Pulmonary artery endothelial cell (primary cell): ENCODE results near the gene REPS2. TPM values are rescaled to one million over a fixed set of nuclear protein-coding genes. Genes with fewer than 3 reads are reported as not detected.

Experiments used
- DNase-seq: peaks from one replicate; pipeline ENCODE4 v3.0.0-alpha.2; 2011; ENCODE audit warnings: low read depth, low spot score
- total RNA-seq: library from RNA; depleted of rRNA; stranded (reverse); fragments of >200 nt; gene quantifications from 2 replicates; pipeline ENCODE4 v1.2.3, GENCODE V29; 2014

Gene REPS2
- total RNA-seq, 1 donor from 2014 or later = 3.4 TPM

DNA sequence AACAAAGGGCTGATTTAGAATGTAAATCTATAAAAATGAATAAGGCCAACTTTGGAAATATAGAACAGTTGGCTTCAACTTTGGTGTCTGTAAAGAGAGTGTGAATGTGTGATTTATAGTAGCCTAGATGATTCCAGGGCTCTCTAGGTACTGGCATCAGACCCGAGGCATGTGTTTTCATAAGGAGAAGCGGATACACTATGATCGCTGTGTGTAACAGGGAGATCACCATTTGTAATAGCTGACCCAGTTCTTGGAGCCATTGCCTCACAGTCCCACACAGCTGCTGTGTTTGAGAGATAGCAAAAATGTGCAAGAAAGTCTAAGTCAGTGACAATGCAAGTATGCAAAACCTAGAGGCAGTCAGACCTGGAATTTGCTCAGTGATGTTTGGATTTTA, 135.1 kb downstream of the REPS2 start:
- DNase-seq = no peak

DNA sequence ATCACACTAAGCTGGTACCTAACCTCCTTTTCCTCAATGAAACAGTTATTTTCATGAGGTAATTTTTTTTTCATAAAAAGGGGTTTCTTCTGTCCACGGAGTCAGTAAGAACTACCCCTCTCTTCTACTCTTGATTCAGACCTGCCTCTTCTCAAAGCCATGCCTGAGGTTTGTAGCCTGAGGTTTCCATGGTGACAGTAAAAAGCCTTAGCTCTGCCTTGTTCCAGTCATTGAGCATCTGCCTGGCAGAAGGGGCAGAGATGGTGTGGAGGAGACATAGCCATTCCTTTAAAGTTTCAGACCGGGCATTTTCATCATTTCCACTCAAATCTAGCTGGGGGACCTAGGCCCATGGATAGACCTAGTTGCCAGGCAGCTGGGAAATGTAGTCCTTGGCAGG, 135.5 kb downstream of the REPS2 start:
- DNase-seq = no peak

DNA sequence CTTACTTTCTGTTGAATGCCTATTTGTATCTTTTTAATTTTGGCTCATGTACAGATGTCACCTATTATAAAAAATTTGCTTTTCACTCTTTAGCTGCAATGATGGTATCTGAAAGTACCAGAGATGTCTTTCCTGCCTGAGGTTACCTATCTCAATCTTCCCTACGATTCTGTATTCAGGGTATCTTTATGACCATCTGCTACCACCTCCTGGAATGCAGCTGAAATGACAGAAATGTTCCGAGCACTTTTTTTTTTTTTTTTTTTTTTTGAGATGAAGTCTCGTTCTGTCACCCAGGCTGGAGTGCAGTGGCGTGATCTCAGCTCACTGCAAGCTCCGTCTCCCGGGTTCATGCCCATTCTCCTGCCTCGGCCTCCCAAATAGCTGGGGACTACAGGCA, 136.4 kb downstream of the REPS2 start:
- DNase-seq = no peak

DNA sequence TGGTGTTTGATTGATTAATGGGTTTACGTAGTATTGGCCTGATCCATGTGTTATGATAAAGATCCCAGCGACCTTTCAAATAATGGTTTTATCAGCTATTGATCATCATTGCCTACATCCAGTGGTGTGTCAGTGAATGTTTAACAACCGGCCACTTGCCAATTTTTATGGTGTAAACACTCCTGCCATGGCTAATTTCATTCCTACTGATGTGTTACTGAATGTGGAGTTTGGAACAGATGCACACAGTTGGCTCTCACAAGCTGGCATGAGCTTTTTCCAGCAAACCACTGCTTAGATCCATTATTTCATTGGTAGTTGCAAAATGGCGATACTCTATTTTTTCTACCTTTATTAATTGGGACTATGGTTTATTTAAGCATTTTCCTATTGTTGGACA, 139.9 kb downstream of the REPS2 start:
- no peak for DNase-seq

DNA sequence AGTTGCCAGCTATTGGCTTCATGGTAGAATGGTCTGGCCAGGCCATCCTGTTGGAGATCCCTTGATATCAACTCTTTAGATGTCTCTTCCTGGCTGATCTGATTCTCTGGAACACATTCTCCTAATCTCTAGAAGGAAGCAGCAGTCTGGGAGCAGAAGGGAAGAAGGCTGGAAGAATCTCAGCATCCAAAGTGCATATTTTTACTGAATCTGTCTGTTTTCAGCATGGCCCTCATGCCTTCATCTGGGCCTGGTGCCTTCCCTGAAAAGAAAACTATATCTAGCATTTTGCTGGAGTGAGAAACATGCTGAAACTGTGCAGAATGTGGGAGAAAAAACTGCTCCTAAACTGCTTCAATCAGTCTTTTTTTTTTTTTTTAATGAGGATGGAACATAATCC, 148.7 kb downstream of the REPS2 start:
- no peak for DNase-seq

DNA sequence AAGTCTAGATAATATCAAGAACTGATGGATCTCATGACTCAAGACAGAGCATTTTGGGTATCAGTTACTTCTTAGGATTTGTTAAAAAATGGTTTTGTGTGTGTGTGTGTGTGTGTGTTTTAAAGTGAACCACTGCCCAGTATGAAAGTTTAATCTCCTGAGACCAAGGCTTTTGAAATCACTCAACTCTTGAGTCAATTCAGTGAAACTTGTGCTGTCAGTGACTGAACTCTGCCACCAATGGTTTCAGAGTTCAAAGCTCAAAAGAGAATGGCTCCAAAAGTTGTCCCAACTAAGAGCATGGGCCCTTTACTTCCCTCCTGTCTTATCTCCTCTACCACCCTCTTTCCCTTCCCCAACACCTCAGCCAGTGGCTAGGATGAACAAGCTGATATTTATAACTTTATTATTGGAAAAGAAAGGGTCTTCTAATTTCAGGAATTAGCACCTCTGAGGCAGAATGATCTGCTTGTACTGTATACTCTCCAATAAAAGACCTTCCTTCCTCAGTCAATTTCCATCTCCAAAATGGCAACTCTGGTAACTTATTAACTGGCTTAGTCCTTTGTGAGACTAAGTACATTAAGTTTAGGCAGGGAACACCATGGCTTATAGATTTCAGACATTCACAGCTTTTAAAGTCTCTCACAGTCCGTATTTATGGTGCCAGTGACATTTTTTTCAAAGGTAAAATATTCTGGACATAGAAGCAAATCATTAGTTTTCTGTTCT, 152.2 kb downstream of the REPS2 start:
- DNase-seq = no peak

DNA sequence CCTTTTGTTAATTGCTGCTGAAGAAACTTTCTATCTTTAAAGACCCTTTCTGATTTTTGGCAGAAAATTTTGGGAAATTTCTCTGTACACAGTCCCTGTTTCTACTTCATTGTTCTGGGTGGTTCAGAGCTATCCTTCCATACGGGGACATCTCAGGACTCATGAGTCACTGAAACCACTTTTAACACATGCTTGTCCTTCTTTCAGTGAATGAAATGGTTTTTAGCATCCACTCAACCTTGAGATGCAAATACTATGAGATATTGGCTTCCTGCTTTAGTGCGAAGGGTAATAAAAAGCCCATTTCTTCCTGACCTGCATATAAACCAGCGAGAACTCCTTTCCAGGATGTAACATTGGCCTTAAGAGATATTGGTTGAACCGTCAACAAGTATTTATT, 158.0 kb downstream of the REPS2 start:
- no peak for DNase-seq

DNA sequence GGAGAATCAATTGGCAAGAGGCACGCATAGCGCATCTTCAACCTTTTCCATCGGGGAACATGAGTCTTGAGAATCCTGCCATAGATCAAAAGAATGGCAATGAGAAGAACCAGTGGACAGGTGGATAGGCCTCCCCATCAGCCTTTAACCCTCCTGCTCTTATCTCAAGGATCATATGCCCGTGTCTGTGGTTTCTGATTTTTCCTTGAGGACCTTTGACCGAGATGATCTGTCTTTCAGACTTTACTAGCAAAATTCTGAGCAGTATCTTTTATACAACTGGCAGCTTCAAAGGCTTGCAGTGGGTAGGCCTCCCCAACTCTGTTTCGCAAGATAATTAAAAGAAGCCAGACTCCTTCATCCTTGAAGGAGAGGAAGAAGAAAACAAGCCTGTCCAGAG, 174.4 kb downstream of the REPS2 start:
- no peak for DNase-seq

DNA sequence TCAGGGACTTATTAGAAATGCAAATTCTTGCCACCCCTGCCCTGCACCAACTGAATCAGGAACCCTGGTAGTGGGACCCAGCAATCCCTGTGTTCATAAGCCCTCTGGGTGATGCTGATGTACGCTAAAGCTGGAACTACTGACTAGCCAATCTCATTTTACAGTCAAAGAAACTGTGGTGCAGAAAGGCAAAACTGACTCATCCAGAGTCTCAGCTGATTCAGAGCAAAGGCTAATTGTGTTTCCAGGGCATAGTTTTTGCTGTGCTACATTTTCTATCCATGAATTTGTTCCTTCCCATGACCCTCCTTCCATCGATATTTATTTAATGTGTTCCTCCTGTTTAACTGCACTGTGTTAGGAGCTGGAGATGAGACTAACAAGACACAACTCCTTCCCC, 207.5 kb downstream of the REPS2 start:
- no peak for DNase-seq

DNA sequence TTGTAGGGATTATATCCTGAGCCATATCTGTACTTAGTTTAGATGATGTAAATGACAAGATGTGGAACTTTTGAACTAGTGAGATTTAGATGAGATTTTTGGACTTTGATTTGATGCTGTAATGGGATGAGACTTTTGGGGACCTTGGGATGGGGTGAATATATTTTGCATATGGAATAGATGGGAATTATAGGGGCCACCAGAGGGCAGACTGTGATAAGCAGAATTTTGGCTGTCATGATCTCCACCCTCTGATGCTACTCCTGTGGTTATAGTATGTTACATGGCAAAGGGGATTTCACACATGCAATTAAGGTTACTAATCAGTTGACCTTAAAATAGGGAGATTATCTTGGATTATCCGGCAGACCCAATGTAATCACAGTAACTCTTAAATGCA, 214.5 kb downstream of the REPS2 start:
- no peak for DNase-seq

DNA sequence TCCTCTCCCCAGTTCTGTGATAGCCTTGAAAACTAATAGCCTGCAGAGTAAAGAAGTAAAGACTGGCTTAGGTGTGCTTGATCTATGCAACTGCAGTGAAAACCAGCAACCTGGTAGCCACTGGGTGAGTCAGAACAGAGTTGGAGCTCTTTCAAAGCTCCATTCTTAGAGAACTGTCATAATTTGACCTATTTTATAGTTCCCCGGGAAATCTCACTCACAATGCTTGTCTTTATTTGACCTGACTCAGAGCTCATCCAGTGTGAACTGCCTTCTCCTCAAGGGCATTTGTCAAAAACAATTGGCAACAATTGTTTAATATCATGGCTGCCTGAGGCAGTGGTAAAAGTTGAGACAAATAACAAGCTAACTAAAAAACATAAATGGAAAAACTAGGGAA, 215.5 kb downstream of the REPS2 start:
- no peak for DNase-seq

DNA sequence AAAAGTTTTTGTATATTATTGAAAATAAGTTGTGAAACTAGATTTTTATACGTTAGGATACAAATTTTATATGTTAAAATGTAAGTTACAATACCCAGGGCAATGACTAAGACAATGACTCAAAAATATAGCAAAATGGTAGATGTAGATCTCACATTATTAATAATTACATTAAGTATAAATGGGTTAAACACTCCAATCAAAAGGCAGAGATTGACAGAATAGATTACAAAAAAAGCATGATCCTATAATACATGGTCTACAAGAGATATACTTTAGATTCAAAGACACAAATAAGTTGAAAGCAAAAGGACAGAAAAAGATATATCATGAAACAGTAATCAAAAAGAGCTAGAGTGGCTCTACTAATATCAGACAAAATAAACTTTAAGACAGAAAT, 217.6 kb downstream of the REPS2 start:
- DNase-seq = no peak

DNA sequence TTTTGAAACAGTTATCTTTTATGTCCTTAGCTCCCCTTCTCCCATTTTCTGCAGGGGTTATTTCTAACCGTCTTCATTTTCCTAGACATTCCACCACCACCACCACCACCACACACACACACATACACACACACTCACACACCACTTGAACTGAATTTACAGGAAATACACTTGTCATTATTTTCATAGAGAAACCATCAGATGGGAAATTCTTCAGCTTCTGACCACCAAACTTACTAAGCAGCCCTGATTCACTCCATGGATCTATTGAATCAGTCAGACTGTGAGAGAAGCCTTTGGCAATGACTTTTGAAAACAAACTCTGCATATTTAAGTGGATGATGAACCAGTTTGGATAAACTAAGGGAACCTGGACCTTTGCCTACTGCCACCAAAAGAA, 218.5 kb downstream of the REPS2 start:
- no peak for DNase-seq

DNA sequence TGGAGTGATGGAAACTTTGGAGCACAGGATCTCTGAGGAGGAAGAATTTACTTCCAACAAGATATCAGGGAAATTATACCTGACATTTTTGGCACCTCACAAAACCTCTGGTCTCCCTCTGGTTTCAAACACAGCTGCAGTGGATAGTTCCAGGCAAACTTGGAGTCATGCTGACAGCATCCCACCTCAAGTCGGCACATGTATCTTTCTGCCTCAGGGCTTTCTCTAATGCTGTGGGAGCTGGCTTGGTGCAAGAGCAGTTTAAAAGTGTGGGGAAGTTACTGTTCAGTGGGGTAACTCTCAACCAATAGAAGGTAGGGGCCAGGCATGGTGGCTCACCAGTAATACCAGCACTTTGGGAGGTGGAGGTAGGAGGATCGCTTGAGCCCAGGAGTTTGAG, 221.5 kb downstream of the REPS2 start:
- DNase-seq = no peak

DNA sequence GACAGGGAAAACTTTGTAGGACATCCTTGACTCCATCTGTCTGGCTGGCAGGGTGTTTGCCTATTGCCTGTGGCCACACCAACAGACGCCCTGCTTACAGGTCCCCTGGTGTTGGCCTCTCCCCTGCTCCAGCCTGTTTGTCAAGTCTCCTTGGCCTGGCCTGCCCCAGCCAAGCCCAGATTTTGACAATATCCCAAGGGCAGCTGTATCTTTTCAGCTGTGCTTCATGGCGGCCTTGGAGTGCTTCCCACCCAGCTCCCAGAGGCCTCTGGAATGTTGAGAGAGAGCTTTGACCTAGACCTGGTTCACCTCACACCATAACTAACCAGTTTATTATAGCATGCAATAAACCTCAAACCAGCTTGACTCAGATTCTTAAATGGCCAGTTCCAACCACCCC, 224.5 kb downstream of the REPS2 start:
- DNase-seq = no peak

DNA sequence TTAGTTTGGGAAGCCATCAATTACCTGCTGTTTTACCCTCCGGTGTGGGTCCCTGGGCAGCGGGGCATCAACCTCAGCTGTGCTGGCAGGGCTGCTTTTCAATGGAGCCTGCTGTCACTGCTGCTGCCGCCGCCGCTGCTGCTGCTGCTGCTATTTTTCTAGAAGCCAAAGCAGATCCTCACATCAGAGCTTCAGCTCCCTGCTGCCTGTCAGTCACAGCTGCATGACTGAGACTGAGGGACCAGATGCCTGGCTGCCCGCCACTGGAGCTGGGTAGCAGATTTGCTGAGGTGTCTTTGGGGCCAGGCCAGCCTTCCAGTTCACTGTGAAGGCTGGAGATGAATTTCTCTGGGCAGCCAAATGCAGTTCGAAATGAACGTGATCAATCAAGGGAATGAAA, 228.2 kb downstream of the REPS2 start:
- no peak for DNase-seq

DNA sequence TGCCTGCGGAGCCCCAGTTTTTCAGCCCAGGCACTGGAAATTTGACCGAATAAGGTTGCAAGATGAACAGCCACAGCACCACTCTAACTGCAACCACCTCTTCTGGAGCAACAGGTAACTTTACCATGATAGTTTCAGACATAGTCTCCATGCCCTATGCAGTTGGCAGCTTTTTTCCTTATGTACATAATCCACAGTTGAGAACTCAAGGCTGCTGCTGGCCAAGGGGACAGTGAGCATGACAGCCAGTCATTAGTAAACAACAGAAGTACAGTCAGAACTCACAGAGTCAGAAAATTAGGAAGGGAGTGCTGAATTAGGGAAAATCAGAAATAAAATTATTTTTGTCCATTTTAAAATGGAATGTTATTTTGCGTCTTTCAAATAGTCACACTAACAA, 235.9 kb downstream of the REPS2 start:
- DNase-seq = no peak

DNA sequence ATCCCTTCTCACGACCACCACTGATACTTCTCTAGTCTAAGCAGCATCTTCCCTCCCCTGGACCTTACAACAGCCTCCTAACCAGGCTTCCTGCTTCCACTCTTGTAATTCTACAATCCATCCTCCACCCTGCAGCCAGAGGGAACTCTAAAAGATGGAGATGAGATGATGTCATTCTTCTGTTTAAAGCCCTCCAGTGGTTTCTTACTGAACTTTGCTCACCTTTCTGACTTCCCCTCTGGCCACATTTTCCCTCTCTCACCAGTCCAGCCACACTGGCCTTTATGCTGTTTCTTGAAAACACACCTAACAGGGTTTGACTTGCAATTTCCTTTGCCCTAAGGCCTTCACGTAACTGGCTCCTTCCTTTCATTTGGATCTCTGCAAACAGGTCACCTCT, 237.1 kb downstream of the REPS2 start:
- no peak for DNase-seq

DNA sequence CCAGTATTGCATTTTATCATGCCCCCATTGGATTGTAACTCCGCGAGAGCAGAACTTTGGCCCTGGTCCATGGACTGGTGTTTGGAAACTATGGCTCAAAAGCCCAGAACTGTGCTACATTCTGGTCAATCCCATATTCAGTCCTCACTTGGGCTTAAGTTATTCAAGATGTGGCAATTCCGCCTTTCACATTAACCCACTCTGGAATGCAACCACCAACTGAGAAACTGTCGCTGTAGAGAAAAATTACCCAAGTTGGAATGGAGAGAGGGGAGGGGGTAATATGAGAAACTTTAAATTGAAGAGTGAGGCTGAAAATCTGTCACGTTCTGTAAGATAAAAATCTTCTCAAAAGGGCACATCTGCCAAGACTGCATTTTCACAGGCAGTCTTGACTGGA, 239.0 kb downstream of the REPS2 start:
- DNase-seq = no peak

DNA sequence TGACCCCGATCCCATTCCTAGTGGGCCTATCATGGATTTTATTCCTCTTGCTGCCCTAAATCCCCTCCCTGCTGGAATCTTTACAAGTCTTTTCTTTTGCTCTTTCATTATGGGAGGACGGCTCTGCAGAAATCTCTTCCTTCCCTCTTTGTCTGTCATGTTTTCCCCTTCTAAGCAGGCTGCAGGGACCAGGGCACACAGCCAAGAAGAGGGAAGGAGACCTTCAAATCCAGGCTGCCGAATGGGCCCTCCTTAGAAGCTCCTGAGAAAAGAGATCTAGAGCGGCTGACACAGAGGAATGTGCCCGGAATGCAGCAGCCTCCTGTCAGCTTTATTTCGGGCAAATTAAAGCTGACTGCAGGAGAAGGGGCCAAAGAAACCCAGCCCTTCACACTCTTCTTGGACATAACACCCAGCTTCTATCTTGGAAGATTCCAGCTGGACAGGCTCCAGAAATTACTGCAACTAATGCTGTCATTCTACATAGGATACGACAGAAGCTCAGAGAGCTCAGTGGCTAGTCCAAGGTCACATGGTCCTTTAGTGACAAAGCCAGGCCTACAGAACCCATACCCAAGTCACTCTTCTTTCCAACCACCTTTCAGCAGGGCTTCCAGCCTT, 240.8 kb downstream of the REPS2 start:
- no peak for DNase-seq

DNA sequence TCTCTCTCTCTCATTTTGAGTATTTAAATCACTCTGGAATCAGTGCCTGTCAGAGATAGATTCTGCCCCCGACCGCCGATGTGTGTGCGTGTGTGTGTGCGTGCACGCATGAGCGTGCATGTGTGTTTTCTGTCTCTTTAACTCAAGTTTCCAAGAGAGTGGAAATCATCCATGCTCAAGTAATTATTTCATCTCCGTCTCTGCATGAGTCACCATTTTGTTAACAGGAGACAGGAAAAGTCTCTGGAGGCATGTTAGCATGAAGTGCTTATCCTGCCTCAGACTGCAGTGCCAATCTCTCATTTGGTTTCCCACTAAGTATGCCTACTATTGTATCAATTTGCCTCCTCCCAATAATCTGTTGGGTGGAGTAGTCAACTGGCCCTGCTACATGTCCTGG, 245.6 kb downstream of the REPS2 start:
- no peak for DNase-seq
